EL (cell line): ENCODE data around the gene MYO1E.
"Not testable (repeated sequence)": the region's sequence is repeated elsewhere in the genome, so short reads cannot be mapped to it uniquely, and the experiment has no call there.

Experiments used
- DNase-seq: peaks from one replicate; pipeline ENCODE4 v3.0.0-alpha.2; 2016

MYO1E gene

GRCh38 chr15:59159210-59159609, 213.5 kb downstream of the MYO1E start:
- DNase-seq = no peak

DNA sequence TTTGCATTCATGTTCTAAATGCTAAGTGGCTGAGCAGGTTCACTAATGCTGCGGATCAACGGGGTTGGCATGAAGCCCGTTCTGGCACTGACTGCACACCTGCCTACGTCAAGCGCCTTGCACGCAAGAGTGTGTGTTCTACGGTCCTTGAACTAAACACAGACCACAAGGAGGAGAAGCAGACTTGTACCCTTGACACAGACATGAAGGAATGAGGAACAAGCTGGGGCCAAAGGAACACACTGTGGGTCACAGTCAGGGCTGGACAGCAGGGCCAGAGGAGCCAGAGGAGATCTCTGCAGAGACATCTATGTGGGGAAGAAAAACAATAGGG, 214.0 kb downstream of the MYO1E start:
- DNase-seq = no peak

GRCh38 chr15:59157840-59158700, 214.6 kb downstream of the MYO1E start:
- no peak for DNase-seq

DNA sequence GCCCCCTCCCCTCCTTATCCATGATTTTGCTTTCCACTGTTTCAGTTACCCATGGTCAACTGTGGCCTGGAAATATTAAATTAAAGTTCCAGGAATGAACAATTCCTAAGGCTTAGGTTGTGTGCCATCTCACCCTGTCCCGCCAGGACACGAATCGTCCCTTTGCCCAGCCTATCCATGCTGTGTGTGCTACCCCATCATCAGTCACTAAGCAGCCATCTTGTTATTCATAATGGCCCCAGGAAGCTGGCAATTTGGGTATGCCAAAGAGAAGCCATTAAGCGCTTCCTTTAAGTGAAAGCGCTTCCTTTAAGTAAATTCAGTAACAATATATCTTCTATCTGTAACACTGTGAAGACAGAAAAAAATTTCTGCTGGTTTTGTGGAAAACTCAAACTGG, 215.3 kb downstream of the MYO1E start:
- no peak for DNase-seq

GRCh38 chr15:59155431-59155830, 217.2 kb downstream of the MYO1E start:
- no peak for DNase-seq

GRCh38 chr15:59154243-59154642, 218.4 kb downstream of the MYO1E start:
- no peak for DNase-seq

GRCh38 chr15:59153466-59153865, 219.2 kb downstream of the MYO1E start:
- no peak for DNase-seq

DNA sequence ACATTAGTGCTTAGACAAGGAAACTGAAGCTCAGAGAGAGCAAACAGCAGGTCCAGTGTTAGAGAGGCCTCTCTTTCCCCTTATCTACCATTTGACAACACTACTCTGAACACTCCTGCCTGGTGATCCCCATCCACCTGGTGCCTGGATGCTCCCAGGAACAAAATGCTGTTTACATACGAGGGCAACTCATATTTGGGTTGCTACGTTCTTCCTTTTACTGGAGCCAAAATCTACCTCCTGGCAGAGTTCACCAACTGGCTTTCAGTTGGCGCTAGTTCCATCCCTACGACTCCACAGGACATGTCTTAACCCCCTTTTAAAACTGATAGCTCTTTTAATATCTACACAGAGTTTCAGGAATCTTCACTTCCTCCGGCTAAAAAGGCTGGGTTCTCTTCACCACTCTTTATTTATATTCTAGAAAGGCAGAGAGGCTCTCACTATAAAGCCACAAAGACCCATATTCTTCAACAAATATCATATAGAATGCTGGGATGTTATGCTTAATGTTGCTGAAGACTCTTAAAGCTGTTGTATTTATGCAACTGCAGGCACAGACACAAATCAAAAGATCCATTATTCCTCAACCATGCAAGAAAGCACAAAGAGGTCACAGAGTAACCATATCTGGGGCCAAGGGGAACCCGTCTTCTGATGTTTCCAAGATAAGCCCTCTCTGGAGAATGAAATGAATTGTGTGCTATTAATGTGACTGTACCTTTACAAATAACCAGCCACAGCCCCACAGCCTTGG, 219.8 kb downstream of the MYO1E start:
- no peak for DNase-seq

GRCh38 chr15:59150185-59150584, 222.5 kb downstream of the MYO1E start:
- no peak for DNase-seq

- peak; percentile 62 for DNase-seq
Measured at GRCh38 chr15:59148153-59148833, 224.4 kb downstream of the MYO1E start.

- DNase-seq = no peak
Measured at GRCh38 chr15:59147666-59148065, 225.0 kb downstream of the MYO1E start.

- not testable (repeated sequence) for DNase-seq
Measured at GRCh38 chr15:59144594-59144993, 228.1 kb downstream of the MYO1E start.

GRCh38 chr15:59143281-59143680, 229.4 kb downstream of the MYO1E start:
- no peak for DNase-seq

DNA sequence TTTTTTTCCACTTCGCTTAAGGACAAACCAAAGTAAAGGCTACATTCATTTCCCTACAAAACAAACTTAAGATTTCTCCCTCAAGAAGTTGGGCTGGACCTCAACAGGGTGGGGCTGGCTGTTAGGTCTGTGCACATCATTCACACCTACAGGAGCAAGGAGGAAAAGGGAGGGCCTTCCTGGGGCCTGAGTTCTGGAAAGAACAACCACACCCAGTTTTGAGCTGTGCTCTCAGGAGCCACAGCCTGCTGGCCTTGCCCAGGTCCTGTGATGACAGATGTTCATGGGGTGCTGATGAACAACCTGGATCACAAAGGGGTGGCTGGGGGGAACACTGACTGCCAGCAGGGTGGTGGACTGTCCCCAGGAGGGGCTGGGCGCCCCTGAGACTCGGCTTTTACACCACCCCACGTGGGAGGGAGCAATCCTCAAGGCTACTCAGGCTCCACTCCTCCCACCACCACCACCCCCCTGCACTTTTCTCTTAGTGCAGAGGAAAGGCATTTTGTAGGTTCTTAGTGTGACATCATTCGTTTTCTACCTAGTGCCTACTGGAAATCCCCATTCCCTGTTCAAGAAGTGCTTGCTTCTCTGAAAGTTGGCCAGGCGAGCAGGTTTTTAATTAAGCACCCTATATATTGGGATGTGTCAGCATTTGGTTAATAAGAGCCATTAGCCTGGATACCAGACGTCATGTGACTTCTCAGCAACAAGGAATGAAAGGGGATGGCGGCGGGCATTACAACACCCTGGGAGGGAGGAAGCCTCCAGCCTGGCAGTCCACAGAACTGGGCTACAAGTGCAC, 232.0 kb downstream of the MYO1E start:
- no peak for DNase-seq

DNA sequence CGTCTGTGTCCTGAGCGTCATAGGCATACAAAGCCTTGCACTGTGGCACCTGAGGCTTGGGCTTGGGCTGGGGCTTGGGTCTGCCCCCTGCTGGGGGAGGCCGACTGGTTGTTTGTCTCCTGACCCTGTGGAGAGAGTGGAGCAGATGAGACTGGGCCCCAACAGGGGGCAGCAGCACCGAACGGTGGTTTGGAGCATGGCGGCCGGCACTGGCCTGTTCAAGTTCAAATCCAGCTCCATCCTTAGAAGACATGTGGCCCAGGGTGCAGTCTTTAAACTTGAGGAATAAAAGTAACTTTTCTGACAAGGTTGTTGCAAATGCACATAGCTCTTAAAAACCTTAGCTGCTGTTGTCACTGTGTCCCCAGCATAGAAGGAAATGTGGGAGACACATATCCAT, 234.4 kb downstream of the MYO1E start:
- peak; percentile 51 for DNase-seq

DNA sequence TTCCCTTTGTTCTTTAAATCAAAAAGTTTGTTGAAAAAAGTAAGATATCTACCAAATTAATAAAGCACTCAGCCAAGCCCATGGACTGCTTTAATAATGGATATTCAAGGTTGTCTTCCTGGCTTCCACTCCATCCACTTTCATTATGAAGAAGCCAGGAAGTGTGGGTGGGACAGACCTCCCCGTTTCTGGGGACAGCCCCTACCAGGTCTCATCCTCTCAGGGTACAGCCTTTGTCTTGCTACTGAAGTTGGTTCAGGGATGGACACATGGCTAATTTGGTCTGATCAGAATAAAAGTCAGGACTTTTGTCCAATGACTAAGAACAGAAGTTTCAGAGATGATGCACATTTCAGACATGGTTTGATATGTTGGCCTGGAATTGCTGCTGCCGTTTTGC, 235.1 kb downstream of the MYO1E start:
- DNase-seq = no peak

DNA sequence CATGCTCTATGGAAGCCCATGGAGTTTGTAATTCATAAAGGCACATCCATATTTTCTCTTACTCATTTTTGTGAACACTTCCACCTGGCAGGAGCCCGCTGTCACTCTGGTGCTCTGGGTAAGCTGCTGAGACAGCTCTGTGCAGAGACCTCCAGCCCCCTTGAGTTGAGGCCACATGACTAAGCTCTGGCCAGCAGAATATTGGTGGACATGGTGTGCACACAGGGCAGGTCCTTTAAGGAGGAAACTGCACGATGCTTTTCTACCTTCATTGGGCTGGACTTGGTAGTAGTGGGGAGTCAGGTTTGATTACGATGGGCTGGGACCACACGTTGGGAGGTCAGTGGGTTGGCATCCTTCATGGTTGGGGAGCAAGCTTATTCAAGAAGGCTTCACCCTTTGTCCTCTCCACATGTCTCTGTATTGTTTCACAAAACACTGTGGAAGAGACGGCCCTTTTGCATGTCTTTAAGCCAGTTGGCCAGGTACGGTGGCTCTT, 238.7 kb downstream of the MYO1E start:
- no peak for DNase-seq

- no peak for DNase-seq
Measured at GRCh38 chr15:59131969-59132562, 240.6 kb downstream of the MYO1E start.

DNA sequence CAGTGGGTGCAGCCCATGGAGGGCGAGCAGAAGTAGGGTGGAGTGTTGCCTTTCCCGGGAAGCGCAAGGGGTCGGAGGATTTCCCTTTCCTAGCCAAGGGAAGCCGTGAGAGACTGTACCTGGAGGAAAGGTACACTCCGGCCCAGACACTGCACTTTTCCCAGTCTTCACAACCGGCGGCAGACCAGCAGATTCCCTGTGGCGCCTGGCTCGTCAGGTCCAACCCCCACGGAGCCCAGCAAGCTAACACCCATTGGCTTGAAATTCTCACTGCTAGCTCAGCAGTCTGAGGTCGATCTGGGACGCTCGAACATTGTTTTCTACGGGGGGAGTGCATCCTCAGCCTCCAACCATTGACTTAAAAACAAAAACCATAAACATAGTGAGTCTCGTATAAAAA, 241.2 kb downstream of the MYO1E start:
- no peak for DNase-seq

- DNase-seq = not testable (repeated sequence)
Measured at GRCh38 chr15:59127255-59127654, 245.4 kb downstream of the MYO1E start.

- not testable (repeated sequence) for DNase-seq
Measured at GRCh38 chr15:59125683-59126082, 247.0 kb downstream of the MYO1E start.

DNA sequence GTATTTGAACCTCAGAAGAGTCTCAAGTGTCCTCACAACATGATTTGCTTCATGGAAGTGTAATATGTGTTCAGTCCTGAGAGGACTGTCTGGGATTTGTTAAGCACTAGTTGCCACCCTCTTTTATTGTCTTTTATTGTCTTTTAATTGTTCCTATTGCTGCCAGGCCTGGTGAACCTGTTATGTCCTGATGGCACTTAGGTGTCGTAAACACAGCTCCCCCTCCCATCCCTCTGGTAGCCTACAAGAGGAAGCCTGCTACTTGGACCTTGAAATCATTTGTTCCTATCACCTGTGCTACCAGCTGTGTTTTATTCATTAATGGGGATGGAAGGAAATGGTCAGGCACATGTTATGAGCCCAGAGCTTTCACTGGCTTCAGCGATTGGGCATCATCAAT, 248.4 kb downstream of the MYO1E start:
- no peak for DNase-seq
